Stimulated activated naive CD4-positive, alpha-beta T cell (primary cell): ENCODE data around the gene ISYNA1.

Experiments used
- DNase-seq, 6 experiments: peaks; one replicate each; lab custom pipeline; 2025; lab: John Stamatoyannopoulos, UW

Gene ISYNA1

DNA sequence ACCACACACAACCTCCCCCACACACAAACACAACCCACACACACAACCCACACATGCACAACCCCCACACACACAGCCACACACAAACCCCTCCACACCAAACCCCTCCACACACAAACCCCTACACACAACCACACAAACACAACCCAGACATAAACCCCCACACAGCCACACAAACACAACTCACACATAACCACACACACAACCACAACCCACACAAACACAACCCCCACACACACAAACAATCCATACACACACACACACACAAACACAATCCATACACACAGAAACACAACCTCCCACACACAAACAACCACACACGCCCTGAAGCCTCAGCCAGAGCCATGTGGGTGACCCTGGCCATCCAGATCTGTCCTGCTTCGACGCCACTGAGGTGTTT lies 30.0 kb upstream of the ISYNA1 start:
- no peak for DNase-seq

DNA sequence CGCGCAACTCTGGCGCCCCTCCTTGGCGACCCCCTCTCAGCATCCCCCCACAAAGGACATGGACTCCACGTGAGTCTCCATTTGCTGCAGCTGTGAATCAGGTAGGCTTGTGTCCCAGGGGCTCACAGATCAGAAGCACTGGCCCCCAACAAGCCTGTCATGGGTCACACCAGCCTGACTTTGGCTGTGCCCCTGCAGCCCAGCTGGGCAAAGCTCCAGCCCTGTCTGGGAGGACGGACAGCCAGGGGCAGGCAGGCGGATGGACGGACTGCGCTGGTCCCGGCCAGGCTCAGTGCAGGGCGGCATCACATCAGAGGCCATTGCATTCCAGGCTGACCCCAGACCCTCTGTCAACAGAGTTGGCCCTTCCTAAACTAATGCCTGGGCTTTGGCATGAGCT lies 28.4 kb upstream of the ISYNA1 start:
- DNase-seq = no peak

DNA sequence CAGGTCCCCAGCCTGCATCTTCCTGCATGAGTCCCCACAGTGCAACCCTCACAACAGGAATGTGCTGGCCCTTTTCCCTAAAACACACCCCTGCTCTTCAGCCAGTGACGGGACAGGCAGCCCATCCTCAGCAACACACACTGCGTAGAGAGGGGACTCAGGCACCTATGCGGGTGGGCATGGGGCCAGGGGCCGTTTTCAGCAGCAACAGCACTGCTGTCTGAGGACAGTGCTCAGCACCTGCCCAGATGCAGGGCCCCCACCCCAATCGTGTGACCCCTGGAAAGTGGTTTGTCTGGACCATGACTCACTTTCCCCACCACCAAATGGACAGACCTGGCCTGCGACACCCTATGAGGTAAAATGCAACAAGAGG lies 28.0 kb upstream of the ISYNA1 start:
- no peak for DNase-seq

DNA sequence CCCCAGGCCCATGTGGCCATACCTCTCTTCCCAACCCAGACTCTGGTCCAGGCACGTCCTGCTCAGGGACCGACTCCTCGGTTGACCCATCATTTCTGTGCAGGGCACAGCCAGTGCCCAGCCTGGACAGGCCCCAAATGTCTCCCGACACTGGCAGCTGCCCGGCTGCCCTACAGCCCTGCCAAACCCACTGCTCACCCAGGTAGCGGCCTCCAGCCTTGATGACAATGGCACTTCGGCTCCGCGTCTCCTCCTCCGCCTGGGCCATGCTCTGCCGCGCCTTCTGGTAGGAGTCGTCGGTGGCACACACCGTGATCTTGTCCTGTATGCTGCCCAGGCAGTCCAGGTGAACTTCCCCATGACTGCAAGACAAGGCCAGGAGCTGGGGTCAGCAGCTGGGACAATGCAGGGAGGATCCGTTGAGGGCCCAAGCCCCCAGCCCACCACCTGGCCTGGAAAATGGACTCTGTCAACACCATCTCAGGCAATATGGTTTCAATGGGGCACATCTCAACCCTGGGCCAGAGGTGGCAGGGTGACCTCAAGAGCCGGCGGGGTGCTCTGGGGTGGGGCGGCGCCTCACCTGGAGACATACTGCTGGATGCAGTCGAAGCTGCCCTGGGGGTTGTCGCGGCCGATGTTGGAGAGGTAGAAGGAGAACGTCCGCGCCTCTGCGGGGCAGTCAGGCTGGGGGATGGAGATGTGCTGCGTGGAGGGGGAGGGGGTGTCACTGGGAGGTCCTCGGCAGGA lies 27.5 kb upstream of the ISYNA1 start:
- no peak for DNase-seq

DNA sequence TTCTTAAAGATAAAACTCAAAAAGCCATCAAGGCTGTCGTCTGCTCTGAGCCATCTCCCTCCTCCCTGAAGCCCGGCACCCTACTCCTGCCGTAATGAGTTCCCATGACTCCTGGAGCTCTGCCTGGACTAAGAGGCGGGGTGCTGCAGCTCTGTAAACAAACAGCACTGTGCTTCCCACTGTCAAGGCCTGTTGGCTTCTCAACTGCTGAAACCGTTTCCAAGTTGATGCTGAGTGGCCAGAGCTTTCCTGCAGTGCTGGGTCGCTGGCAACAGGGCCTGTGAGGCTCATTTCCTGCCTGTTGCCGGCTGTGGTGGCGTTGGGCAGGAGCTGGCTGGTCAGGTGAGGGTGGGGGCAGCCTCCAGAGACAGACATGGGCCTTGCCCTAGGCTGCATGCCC lies 26.7 kb upstream of the ISYNA1 start:
- DNase-seq = no peak

DNA sequence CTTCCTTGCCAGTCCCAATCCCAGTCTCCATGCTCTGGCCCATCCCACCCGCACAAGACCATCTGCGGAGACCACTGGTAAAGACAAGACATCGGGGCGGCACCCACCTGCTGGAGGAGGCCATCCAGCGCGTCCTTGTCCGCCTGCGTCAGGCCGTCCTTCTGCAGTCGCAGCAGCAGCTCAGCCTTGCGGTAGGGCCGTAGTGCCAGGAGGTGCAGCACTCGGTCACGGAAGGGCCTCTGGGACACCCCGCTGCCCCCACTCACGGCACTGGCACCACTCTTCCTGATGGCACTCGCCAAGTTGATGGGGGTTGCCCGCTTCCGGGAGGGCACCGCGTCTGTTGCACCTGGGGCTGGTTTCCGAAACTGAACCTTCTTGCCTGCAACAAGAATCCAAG lies 23.5 kb upstream of the ISYNA1 start:
- DNase-seq = no peak

DNA sequence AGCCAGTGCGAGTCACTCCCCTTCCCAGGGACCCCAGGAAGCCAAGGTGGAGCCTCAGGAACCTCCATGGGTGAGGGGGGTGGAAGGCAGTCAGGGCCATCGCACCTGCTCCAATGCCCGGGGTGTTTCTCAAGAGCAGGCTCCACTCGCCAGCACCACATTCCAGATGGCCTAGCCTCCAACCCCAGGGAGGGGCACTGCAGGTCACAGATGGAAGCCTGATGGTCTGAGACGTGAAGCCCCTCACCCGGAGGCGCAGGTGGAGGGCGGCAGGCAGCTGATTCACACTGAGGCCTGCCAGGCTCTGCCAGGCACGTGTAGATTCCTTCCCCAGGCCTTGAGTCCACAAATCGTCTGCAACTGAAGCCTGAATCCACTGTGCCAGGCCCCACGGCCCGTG lies 23.0 kb upstream of the ISYNA1 start:
- no peak for DNase-seq

DNA sequence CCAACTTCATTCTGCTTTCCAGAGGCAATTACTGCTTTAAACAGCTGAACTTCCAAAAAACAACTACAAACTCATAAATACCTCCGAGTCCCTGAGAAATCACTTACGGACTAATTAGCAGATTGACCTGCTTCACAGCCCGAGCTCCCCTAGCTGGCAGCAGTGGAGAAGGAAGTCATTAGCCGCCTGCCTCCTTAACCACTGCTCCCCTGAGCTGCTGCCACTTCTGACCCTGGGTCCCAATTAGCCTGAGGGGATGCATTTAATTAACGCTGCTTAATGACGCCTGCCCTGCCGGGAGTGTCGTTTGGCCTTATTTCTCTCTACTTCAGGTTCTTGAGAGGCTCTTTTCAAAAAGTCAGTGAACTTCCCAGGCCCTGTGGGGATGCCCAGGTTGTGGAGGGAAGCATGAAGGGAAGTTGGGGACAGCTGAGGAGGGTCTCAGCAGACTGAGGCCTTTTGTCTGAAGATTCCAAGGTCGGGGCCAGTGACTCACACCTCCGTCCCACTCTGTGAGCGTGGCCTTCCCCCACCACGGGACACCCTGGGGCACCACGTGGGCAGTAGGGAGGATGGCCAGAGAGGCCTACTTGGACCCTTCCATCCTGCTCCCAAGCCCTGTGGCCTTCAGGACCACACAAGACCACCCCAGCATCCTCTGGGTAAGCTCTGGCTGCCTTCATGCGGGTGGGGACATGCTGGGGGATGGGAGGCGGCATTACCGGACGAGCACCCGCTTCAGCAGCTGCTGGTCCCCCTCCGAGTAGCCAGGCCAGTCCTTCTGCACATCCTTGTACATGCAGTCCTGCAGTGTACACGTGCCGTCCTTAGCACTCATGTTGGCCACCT lies 19.8 kb upstream of the ISYNA1 start:
- no peak for DNase-seq

DNA sequence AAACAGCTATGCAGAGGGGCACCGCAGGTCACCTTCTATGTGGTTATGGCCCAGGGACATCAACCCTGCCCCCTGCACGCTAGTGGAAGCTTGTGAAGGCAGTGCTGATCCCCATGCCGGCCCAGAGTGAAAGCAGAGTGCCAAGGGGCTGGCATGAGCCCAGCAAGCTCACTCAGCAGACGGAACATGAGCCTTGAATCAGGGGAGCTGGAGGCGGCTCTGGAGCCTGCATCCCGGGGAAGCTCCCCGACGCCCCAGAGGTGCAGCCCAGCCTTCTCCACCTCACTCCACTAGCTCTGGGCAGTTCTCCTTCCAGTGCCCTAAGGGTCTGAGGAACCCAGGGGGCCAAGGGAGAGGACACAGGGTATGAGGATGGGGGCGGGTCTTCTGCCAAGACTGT lies 19.0 kb upstream of the ISYNA1 start:
- no peak for DNase-seq

DNA sequence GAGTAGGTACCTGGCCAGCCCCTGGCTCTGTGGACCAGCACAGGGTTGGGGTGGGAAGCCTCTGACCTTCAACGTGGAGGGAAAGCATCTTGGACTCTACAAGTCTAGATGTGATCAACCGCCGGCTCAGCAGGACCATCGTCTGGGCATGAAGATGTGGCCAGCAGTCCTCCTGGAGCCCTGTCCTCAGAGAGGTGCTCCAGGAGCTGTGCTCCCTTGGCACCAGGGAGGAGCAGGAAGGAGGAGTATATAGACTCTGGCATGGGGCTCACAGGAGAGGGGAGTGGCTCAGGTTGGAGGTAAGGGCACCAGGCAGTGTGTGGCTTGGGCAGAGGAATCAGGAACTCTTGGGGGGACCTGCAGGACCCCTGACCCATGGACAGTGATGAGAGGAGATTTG lies 18.3 kb upstream of the ISYNA1 start:
- no peak for DNase-seq

DNA sequence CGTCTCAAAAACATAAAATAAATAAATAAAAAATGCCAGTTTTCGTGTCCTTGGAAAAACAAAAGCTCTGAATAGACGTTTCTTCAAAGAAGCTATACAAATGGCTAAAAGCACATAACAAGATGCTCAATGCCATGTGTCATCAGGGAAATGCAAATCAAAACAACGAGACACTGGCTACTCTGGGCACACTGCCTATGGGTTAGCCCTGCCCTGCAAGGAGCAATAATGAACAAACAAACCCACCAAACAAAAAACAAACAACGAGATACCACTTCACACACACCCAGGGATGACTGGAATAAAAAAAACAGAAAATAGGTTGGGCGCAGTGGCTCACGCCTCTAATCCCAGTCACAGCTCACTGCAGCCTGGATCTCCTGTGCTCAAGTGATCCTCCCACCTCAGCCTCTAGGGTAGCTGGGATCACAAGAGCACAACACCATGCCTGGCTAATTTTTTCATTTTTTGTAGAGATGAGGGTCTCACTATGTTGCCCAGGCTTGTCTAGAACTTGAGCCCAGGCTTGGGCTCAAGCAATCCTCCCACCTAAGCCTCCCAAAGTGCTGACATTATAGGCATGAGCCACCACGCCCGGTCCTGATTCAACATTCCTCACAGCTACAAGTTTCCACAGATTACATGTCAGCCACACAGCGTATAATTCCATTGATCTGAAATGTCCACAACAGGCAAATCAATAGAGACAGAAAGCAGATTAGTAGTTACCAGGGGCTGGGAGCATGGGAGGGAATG lies 15.5 kb upstream of the ISYNA1 start:
- no peak for DNase-seq

DNA sequence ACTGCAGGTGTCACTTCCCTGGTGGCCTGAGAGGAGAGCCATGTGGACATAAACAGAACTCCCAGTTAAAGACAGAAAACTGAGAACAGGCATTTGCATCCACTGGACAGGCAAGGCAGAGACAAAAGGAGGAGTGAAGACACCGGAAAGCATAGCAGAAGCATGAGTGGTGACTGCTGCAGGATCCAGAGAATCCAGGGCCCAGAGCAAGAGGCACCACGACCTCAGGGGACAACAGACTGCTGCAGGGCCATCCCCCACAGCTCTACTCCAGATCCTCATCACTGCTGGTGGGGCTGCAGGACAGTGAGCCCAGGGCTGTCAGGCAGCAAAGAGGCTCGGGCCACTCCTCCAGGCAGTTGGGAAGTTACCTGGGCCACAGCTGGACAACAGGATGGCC lies 14.5 kb upstream of the ISYNA1 start:
- no peak for DNase-seq

DNA sequence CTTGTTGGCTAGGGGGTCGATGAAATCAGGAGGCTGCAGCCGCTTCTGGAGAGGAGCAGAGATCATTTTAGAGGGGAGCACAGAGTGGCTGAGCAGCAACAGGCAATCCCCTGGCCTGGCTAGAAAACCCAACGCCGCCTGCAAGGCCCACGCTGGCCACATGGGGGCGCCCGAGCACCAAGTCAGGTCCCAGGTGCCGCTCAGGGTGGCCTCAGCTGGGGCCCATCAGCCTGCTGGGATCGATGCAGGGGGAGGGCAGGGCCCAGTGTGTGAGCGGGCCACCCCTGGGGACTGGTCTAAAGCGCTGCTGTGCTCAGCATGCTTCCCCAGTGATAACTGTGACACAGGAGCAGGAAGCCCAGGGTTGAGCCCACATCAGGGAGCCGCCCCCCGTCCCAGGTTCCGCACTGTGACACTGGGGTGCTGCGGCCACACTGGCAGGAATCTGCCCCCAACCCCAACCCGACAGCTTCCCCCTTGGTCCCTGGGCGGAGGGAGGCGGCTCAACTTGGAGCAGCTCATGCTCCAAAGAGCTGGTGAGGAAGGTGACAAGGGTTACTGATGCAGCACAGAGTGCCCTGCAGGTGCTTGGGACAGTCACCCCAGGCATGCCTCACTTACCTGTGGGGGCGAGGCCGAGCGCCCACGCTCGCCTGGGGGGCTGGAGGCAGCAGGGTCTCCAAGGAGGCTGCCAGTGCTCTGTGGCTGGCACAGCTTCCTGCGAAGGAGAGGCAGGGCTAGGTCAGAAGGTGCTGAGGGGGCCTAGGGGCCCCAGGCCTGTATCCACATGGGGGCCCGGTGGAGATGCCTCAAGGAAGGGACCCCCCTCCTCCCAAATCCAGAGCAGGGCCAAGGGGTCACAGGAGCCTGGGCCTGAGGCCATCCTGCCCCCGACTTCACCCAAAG lies 13.3 kb upstream of the ISYNA1 start:
- peak; percentile 51 to 91 (median 79) for DNase-seq

DNA sequence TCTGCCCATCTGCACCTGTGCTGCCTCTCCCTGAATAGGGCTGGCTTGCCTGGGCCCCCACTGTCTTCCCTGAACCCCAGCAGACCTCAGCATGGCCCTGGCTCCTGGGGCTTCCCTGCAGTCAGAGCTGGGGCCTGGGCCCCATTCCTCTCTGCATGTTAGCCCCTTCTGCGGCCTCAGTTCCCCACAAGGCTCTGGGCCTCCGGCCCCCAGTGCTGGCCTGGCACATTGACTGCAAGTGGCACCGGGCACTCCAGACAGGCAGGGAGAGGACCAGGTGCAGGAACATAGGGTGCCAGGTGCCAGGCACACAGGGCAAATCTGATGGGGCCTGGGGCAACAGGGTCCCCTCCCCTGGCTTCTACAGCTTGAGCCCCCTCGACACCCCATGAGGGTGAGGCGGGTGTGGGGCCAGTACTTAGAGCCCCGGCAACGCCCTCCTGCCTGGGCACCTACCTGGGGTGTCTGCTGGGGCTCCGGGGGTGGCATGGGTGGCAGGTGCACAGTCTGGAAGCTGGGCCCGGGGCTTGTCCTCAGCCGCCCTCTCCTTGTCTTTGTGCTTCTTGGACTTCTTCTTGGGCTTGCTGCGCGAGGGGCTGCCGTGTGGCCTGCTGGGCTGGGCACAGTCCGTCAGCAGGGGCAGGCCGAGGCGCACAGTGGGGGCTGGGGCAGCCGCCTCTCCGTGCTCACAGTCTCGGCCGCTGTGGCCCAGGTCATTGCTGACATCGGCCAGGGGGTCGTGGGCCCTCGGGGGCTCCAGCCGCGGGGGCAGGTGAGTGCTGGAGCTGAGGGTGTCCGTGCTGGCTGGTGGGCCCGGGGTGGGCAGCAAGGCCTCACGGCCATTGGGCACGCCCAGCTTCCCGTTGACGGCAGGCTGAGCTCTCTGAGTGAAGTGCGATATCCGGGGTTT lies 12.3 kb upstream of the ISYNA1 start:
- no peak for DNase-seq

DNA sequence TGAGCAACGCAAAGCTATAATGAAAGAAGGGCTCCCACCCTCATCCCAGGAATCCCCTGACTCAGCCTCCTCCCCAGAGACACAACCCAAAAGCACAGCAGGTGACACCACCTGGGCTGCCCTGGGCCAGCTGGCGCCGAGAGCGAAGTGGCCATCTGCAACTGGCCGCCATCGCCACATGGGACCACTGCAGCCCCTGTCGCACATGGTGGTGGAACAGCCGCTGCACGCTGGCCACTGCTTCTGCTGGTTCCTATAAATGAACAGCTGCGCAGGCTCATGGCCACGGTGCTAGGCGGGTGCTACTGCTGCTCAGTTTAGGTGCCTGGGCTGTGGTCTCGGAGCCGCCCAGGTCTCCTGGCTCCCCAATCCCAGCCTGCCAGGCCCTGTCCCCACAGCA lies 11.6 kb upstream of the ISYNA1 start:
- DNase-seq = no peak

DNA sequence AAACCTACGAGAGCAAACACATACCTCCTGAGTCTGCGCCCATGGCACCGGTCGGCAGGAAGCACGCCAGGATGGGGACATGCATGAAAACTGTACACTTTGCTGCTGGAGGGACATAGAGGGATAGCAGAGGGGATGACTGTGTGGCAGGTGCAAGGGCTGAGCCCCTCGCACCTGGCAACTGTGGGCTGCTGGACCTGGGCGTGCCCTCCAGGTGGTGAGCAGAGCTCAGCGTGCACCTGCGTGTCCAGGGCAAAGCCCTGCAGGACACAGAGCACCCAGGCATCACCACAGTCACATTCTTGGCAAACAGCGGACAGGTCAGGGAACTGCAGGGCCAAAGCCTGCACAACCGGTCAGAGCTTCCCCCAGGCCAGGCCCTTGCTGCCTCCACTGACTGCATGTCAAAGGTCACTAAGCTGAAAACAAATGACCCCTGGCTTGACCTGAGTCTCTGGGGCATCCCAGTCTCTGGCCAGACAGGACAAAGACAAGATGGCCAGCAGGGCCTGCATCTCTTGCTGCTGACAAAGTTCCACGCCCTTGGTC lies 9.0 kb upstream of the ISYNA1 start:
- DNase-seq = no peak

DNA sequence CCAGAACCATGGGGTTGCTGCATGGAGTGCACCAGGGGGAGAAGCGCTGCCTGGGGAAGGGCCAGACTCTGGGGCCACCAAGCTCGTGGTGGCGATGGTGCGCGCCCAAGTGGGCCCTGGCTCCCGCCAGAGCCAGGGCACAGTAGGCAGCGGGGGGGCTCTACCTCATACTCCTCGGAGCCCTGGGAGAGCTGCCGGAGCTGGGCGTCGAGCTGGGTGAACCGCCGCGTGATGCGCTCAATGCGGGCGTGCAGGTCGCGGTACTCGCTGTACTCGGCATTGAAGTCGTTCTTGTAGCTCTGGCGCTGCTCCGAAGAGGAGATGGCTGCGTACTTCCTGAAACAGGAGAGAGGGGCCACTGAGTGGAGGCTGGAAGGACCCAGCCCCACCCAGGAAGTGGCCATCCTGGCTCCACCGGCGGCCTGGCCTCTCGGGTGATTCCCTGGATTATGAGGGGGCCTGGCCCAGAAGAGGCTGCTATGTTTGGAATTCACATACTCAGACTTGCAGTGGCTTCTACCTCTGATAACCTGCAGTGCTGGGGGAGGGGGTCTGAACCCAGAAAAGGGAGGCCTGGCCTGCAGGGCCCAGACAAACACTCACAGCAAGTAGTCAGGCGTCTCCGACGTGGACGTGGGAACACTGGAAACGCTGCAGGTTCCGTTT lies 8.3 kb upstream of the ISYNA1 start:
- DNase-seq = no peak

DNA sequence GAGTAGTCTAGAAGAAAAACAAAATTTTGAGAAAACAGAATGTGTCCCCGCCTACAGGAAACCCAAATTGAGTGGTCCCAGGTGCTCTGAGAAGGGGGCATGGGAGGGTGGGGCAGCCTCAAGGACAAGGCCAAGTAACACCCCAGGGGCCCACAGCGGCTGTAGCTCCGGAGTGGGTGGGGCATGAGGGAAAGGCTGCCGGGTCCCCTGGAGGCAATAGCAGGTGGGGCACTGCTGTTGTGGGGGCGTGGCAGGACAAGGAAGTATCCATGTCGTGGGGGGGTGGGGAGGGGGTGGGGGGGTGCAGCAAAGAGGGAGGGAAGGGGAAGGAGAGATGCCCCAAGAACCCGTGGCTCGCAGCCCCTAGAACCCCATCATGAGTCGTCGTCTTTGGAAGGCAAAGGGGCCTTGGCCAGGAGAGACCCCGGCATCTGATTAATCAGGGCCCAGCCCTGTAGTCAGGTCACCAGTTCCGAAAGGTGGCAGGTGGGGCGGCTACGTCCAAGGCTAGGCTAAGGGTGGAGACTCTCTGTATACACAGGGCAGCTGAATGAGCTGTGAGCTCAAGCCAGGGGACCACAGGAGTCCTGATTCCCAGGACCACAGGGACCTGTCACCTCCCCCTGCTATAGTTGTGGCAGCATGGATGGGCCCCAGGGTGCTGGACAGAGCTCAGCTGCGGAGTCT lies 7.5 kb upstream of the ISYNA1 start:
- no peak for DNase-seq

DNA sequence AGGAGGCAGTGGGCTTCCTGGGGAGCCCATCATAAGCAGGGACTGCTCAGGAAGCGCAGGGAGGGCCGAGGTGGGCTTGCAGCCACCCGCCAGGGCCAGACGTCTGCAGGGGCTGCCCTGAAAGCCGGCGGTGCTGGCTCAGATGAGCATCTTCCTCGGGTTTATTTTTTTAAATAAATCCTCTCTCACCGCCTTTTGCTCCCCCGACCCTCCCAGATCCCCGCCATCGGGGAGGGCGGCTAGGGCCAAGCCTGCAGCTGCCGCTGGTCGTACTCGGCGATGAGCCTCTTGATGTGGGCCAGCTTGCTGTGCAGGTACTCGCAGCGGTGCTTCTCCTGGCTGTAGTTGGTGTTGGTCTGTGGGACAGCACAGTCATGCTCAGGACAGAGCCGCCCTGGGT lies 6.6 kb upstream of the ISYNA1 start:
- DNase-seq = no peak
